IPS DF 19.7 (cell line): ENCODE measurements around the gene GALNT18.

Experiments used
- DNase-seq: peaks from one replicate; pipeline ENCODE4 v3.0.0-alpha.2; 2013; ENCODE audit warnings: low read depth, low spot score

The GALNT18 gene

GRCh38 chr11:11588243-11588642 lies 33.6 kb downstream of the GALNT18 start:
- DNase-seq, result no peak

- DNase-seq, result no peak
These were observed 34.7 kb downstream of the GALNT18 start for GRCh38 chr11:11587122-11587521.

DNA sequence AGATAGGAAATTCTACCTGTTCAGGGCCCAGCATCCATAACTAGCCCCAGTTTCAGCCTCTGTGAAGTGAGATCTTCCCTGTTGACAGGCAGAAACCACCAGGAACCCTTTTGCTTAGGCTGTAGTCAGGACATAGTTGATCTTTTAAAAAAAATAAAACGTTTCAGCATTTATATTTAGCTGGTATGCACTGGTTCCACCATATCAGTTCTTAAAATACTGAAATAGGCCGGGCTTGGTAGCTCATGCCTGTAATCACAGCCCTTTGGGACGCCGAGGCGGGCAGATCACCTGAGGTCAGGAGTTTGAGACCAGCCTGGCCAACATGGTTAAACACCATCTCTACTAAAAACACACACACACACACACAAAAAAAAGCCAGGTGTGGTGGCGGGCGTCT lies 35.3 kb downstream of the GALNT18 start:
- no peak for DNase-seq

DNA sequence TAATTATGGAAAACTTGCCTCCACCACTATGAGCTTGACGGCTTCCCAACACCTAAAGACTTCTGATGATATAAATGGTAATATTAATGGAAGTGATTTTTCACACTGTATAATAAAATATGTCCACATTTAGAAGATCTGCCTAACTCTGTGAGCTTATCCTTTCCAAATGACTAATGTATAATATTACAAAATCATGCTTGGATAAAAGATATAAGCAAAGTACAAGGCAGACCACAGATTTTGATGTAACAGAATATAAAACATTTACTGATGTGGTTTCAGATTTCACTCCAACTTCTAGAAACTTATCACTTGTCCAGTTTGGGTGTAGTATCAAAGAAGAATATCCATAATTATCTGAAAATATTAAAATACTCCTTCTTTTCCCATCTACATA lies 36.9 kb downstream of the GALNT18 start:
- no peak for DNase-seq

DNA sequence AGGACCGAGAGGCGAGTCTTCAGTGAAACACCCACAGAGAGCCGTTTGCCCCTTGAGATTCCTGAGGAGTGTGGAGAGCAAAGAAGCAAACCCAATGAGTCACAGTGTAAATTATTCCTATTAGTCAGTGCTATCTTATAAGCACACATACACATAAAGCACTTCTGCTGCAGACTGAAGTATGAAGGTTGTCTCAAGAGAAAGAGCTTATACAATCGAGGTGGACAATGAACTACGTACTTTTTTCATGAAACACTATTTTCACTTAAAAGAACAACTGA lies 37.3 kb downstream of the GALNT18 start:
- DNase-seq, result no peak

- DNase-seq, result no peak
These were observed 37.8 kb downstream of the GALNT18 start for GRCh38 chr11:11583801-11584529.

DNA sequence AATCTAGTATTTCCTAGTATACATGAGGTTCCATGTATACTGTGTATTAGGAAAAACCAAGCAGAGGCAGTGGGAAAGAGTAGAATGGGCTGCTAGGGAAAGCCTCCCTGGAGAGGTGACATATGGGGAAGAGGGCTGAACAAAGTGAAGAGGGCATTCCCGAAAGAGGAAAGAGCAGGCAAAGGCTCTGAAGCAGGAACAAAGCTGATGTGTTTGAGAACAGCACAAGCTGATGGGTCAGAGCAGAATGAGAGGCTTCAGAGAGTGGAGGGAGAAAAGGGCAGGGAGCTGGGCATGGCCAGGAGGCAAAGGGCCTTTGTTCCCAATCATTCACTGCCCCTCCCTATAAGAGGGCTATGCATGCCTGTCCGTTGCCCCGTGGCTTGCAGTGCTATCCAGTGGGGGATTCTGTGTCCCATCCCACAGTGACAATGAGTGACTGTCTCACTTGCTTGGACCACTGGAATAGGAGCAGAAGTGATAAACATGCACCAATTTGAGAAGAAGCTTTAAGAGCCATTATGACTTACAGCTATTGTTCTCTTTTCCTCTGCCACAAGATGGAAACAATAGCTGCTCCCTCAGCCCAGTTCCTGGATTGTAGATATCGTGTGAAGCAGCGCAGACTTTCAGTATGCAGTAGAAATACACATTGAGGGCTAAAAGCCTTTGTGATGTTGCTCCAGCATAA lies 39.6 kb downstream of the GALNT18 start:
- no peak for DNase-seq

- DNase-seq, result no peak
These were observed 40.3 kb downstream of the GALNT18 start for GRCh38 chr11:11581481-11581880.

DNA sequence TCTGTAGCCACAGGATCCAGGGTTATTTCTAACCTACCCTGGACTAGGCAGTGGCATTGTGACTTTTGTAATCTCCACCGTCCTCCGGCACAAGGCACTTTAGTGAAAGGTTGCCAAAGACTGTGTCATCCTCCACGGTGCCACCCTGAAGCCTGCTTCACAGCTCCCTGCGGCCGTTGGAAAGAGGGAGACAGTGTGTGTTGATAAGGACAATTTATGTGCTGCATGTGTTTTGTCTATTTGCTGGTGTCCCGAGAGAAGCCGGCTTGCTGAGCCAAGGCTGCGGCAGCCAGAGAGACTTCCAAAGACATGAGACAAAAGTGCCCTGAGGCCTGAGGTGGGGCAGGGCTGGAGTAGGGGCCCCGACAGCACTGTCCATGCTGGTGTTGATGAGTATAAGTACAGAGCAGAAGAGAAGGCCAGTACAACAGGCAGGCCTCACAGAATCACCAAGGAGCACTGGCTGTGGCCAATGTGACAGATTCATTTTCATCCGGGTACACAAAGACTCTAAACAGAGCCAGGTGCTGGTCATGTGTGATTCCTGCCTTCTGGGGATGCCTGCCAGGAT lies 40.9 kb downstream of the GALNT18 start:
- no peak for DNase-seq

DNA sequence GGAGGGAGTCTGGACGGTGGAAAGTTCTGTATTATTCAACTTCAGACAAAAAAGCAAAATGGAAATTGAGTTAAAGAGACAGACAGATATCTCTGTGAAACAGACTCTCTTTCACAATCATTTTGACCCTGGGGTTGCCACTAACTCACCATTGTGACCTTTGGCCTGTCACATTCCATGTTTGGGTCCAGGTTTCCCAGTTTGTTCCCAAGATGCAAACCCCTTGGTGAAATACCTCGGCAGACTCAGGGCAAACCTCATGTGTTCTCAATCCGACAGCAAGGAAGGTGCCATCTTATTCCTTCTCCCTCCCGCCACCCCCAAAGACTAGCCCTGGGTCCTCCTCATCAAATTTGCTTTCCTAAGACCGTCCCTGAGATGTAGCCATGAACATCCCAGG lies 41.8 kb downstream of the GALNT18 start:
- DNase-seq, result no peak

GRCh38 chr11:11579012-11579988 lies 42.5 kb downstream of the GALNT18 start:
- DNase-seq, result no peak

- no peak for DNase-seq
These were observed 43.6 kb downstream of the GALNT18 start for GRCh38 chr11:11577932-11578911.

- no peak for DNase-seq
These were observed 44.5 kb downstream of the GALNT18 start for GRCh38 chr11:11577251-11577855.

- DNase-seq, result no peak
These were observed 47.2 kb downstream of the GALNT18 start for GRCh38 chr11:11574373-11575287.

DNA sequence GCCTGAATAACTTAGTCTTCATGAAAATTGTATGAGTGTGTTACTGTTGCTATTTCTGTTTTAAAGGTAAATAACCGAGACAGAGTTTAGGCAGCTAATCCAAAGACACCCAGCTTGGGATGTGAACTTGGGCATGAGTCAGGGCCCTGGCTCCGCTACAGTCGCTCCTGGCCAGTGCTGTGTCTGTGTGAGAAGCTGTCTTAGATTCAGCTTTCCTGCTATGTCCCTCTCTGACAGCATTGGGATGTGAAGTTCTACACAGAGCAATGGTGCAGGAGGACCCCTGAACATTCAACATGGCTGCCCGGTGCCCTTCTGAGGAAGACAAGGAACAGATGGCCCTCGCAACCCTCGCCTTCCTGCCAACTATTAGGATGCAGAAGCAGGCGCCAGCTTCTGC lies 49.4 kb downstream of the GALNT18 start:
- no peak for DNase-seq

DNA sequence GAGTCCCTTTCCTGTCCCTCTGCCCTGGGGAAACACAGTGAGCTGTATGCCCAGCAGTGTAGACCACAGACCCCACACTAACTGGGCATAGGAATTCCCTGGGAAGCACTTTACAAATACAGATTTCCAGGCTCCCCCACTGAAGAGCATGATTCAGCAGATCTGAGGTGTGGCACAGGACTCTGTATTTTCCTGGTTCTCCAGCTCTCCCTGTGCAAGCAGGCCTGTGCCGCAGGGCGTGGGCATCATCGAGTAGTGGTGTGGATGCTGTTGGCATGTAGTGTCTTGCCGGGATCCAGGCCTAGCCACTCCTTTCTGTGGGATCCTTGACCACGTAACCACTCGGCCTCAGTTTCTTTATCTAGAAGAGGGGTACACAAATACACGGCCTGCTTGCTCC lies 49.9 kb downstream of the GALNT18 start:
- no peak for DNase-seq

DNA sequence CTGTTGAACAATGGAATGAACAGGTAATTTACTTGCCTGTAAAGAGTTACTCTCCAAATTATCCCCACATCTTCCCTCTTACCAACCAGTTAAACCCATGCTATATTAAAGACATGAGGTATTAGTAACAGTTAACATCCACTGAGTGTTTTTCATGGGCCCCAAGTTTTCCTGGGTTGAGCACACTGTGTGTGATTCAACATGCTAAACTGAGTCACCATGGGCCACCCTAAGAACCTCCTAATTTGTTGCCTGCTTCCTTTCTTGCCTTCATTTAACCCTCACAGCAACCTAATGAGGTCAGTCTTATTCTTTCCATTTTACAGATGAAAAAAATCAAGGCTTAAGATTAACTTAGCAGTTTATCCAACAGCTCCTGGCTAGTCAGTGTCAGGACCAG lies 51.0 kb downstream of the GALNT18 start:
- DNase-seq, result no peak

DNA sequence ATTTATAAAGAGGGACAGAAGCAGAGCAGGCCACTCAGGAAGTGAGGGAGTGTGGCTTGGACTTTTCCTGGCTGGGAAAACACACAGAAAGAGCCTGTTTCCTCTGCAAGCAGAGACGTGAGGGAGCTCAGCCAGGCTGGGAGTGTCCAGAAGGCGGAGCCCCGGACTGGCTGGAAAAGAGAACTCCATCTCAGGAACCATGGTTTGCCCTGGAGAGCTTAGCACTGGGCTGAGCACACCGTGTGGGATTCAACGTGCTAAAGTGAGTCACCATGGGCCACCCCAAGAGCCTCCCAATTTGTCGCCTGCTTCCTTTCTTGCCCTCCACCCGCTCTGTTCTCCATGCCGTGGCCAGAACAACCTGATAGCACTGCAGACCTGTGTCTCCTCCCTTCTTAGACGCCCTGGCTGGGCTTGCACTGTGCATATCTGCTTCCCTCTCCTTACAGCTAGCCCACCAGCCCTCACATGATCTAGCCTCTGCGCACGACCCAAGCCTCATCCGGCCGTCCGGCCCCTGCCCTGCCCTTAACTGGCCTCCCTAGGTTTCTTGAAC lies 51.8 kb downstream of the GALNT18 start:
- DNase-seq, result no peak

GRCh38 chr11:11568651-11569229 lies 53.1 kb downstream of the GALNT18 start:
- DNase-seq, result no peak
